ENCODE data around the gene RUNX2.

Gene RUNX2

DNA sequence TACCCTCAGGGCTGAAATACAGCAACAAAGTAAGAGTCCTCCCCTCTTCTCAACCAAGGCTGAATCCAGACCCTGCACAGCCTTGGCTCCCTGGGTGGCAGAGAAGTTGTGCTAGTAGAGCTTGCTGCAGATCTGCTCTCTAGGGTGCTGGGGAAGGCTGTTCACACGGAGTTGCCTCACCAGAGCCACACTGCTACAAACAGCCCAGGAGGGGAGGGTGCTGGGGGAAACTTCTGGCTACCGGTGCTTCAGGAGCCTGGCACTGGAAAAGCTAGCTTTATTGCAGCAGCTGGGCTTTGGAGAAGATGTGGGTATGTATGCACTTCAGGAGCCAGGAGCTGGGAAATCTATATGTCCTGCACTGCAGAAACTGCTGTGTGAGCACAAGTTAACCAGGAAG, 87.2 kb downstream of the RUNX2 start:
- DNase-seq (ENCODE audit: low spot score), result no peak

GRCh38 chr6:45415788-45416518, 87.8 kb downstream of the RUNX2 start:
- no peak for DNase-seq (ENCODE audit: low spot score)

GRCh38 chr6:45416700-45417099, 88.6 kb downstream of the RUNX2 start:
- no peak for DNase-seq (ENCODE audit: low spot score)

- no peak for DNase-seq (ENCODE audit: low spot score)
Observed at GRCh38 chr6:45417436-45417835, 89.3 kb downstream of the RUNX2 start.

DNA sequence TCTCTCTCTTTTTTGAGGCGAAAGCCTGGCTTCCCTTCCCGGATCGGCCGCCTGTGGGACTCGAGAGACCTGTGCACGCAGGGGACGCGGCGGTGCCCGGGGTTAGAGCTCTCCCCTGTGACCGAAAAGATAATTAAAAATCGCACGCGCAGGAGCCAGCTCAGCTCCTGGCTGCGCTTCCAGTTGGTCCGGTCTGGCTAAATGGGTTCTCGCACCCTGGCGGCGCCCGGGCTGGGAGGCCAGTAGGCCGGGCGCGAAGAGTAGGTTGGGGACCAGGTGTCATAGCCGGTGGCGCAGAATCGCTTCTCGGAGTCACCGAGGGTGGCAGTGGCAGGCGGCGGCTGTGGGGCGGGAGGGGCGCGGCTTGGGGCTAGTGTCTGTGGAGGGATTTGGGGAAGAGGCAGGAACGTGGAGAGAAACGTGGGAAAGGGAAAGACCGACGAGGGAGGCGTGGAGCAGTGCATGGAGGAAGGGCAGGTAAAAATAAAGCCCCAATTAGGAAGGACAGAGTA, 91.5 kb downstream of the RUNX2 start:
- DNase-seq (ENCODE audit: low spot score), result peak; percentile 42

DNA sequence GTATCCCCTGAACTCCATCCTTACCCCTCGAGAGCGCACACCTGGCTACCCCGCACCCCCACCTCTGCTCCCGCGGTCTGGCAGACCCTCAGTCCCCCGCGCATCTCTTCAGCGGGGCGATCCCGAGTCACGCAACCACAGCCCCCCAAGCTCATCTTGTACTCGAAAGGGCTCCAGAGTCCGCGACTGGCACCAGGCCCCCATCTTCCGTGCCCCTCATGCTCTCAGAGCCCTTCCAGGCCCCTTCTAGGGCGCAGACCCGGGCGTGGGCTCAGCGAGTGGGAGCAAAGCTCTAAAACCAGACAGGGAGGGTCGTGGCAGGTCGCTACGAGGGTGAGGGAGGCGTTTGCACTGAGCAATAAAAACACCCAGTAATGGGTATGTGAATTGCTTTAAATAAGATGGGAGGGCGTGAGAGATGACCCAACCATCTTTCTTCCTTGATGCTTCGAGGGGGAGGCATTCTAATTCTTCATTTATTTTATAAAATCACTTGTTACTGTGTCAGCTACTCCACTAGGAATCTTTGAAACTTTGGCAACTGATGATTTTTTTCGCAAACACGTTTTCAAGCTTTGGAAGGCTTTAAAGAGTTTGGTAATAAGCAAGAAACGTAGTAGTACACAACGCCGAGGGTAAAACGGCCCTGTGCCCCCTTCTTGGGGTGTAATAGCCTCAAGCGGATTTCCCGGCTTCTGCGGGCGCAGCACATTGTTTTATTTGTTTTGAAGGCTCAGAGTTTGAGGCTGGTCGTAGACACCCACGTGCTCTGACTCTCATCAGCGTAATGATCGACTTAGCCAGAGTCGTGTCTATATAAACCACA, 92.2 kb downstream of the RUNX2 start:
- DNase-seq (ENCODE audit: low spot score), result no peak

- DNase-seq (ENCODE audit: low spot score), result peak; percentile 24
Observed at GRCh38 chr6:45420909-45421708, 93.0 kb downstream of the RUNX2 start.

DNA sequence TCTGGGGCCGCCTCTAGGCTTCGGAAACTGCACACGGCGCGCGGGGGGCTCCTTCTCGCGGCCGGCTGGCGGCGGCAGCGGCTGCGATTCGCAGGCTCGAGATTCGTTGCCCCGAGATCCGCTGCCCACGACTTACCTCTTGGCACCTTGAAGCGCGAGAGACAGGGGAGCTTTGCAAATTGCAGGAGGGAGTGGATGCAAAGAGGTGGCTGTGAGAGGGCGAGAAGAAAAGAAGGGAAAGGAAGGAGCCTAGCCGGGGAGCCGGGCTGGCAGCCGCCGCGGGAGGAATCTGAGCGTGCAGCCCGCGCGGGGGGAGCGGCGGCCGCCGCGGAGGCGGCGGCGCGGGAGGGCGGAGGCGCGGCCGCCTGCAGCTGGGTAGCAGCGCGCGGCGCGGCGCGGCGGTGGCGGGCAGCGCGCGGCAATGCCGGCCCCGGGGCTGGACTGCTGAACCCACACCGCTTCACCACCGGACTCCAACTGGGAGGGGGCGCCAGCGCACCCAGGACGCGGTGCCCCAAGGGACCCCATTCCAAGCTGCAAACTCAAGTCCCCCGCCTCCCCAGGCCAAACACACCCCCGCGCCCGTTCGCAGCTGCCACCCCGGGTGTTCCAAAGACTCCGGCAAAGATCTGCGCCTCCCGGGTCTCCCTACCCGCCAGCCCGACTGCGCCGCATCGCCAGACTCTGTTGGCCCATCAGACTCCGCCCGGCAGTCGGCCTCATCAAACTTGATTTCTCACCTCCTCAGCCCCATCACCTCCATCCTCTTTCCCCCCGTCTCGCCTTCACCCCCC, 93.8 kb downstream of the RUNX2 start:
- DNase-seq (ENCODE audit: low spot score), result peak; percentile 41

GRCh38 chr6:45422503-45423110, 94.5 kb downstream of the RUNX2 start:
- no peak for DNase-seq (ENCODE audit: low spot score)

DNA sequence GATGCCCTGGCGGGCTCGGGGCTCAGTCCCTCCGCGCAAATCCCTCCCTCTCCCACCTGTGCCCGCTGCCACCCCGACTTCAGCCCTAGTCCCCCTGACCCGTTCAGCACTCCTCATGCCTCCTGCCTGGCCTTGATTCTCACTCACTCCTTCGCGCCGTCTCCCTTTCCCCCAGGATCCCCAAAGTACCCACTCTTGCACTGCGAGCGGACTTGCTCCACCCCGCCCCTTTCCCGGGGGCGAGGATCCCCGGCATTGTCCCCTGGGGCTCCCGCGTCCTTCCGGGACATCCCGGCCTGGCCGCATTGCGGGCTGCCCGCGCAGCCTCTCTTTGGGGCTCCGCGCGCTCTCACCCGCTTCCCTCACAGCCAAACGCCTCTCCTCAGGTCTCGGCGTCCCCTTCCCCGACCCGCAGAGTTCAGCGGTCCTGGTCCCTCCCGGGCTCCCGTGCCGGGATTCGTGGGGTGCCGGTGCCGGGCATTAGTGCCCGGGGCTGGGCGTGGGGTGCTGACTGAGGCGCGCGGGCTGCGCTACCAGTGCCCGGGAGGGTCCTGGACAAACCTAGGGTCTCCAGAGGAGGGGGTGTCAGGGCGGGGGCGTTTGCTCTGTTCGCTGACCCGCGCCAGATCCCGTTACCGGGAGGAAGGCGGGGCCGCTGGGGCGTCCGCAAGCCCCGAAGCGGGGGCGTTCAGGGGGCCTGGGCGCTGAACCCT, 95.1 kb downstream of the RUNX2 start:
- DNase-seq (ENCODE audit: low spot score), result peak; percentile 44

DNA sequence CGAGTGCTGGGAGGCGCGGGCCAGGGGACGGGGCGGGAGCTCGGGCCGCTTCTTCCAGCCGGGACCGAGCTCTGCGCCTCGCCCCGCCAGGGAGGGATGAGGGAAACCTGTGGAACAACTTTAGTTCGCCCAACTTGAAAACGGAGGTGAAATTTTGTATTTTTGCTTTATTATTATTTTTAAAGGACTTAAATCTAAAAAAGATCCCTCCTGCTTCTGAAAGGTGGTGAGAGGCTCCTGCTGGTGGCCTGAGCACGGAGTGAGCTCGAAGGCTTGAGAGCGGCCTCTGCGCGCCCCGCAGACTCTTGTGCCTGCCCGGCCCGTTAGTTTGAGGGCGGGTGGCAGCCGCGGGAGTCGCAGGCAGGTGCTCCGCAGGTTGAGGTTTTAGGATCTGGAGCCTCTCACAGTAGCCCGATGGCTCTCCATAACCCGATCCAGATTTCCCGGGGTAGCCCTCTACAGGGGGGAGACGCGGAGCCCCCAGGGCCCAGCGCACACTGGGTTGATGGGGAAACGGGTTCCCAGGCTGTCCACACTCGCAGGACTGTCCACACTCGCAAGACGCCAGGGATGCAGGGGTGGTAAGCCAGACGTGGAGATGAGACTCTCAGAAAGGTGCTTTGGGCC, 95.8 kb downstream of the RUNX2 start:
- DNase-seq (ENCODE audit: low spot score), result no peak

- no peak for DNase-seq (ENCODE audit: low spot score)
Observed at GRCh38 chr6:45424451-45424861, 96.3 kb downstream of the RUNX2 start.

GRCh38 chr6:45426251-45426650, 98.1 kb downstream of the RUNX2 start:
- no peak for DNase-seq (ENCODE audit: low spot score)

GRCh38 chr6:45427726-45428125, 99.6 kb downstream of the RUNX2 start:
- no peak for DNase-seq (ENCODE audit: low spot score)

GRCh38 chr6:45428727-45429126, 100.6 kb downstream of the RUNX2 start:
- no peak for DNase-seq (ENCODE audit: low spot score)

DNA sequence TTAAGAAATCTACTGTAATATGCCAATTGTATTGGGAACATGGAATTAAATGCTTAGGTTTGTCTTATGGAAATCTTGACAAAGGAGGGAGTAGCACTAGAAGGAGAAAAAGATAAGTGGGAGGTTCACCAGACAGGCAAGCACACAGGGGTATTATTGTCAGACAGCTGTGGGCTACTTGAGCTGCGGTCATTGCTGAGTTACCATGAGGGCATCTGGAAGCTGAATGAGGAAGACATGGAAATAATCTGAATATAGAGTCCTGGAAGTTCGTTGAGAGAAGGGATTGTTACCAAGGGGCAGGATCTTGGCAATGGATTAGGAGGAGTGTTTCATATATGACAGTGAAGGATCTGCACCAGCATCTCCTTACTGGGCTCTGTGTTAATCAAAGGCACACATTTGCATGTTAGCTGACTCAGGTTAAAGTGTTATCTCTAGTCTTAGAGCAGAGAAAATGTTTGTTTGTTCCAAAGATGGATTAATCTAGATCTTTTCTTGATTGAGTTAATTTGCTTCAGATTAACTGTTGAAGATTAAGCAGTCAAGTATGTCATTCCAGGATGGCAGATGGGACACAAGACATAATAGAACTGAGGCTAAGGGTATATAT, 102.6 kb downstream of the RUNX2 start:
- DNase-seq (ENCODE audit: low spot score), result no peak

- no peak for DNase-seq (ENCODE audit: low spot score)
Observed at GRCh38 chr6:45431317-45432065, 103.4 kb downstream of the RUNX2 start.

GRCh38 chr6:45432977-45433376, 104.8 kb downstream of the RUNX2 start:
- no peak for DNase-seq (ENCODE audit: low spot score)
